ENCODE results near the gene SMAD2.

The SMAD2 gene

DNA sequence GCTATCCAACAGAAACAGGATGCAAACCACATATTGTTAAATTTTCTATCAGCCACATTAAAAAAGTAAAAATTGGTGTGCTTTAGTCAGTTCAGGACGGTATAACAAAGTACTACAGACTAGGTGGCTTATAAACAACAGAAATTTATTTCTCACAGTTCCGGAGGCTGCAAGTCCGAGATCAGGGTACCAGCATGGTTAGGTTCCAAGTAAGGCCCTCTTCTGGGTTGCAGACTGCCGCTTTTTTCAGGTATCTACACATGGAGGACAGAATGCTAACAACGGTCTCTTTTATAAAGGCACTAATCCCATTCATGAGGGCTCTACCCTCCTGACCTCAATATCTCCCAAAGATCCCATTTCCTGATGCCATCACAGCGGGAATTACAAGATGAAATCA lies 10.5 kb downstream of the SMAD2 start:
- TF ChIP-seq ZFX (IDR thresholded peaks at IDR 0.05; ENCODE audit: borderline replicate concordance) (no peak), CTCF (IDR thresholded peaks at IDR 0.05) (no peak)
- no peak overlapping the region for H3K27ac ChIP-seq

DNA sequence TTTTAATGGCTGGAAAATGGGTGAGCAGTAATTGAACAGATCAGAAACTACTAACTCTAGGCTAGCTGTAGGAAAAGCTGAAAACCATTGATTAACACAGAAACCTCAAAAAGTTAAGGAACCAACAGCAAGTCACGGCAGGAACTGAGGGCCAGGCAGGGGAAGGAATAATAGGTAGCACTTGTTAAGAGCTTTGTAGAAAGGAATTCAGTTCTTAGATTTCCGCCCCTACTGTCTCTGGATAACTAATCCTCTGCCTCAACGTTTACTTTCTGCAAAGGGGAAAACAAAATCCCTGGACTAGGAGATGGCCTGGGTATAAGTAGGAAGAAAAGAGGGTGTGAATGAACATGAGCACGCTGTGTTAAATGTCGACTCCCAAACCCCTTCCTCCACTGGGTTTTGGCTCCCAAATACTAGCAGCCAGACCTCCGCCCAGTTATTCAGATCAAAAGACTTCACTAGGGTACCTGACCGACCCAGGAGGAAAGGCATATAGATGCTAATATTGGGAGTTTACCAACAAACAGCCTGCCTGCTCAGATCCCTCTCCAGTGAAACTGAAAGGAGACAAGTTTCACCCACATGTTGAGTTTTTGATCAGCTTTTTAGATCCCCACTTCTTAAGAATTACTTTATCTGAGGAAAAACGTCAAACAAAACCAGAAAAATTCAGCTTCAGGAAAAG lies 12.4 kb downstream of the SMAD2 start:
- TF ChIP-seq ZFX (IDR thresholded peaks at IDR 0.05; ENCODE audit: borderline replicate concordance) (no peak), CTCF (IDR thresholded peaks at IDR 0.05) (no peak)
- H3K27ac ChIP-seq: no peak overlapping the region

DNA sequence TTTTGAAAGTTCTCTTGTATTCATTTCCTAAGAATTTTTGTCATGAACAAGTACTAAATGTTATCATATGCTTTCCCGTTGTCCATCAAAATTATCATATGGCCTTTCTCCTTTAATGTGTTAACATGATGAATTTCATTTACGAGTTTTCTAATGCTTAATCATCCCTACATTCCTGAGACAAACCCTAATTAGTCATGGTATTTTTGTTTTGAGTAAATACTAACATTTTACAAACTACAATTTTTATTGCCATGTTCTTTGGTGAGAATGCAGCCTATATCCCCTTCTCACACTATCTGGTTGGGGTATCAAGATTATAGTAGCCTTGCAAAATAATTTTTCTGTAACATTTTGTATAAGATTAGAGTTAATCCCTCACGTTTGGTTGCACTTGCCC lies 14.5 kb downstream of the SMAD2 start:
- H3K27ac ChIP-seq: no peak overlapping the region
- TF ChIP-seq CTCF (IDR thresholded peaks at IDR 0.05) (no peak), ZFX (IDR thresholded peaks at IDR 0.05; ENCODE audit: borderline replicate concordance) (no peak)

GRCh38 chr18:47915229-47915628 lies 15.2 kb downstream of the SMAD2 start:
- no peak for TF ChIP-seq CTCF (IDR thresholded peaks at IDR 0.05)
- no peak for TF ChIP-seq ZFX (IDR thresholded peaks at IDR 0.05; ENCODE audit: borderline replicate concordance)
- H3K27ac ChIP-seq: no peak overlapping the region

- H3K27ac ChIP-seq: no peak overlapping the region
Measured at GRCh38 chr18:47912794-47913585, 17.5 kb downstream of the SMAD2 start.

GRCh38 chr18:47912343-47912742 lies 18.1 kb downstream of the SMAD2 start:
- no peak overlapping the region for H3K27ac ChIP-seq
- TF ChIP-seq CTCF (IDR thresholded peaks at IDR 0.05): no peak
- no peak for TF ChIP-seq ZFX (IDR thresholded peaks at IDR 0.05; ENCODE audit: borderline replicate concordance)

More at GRCh38 chr18:47912794-47913585, 17.5 kb downstream of the SMAD2 start:
- TF ChIP-seq ZFX (IDR thresholded peaks at IDR 0.05; ENCODE audit: borderline replicate concordance) (no peak), CTCF (IDR thresholded peaks at IDR 0.05) (no peak)

- no peak overlapping the region for H3K27ac ChIP-seq
- no peak for TF ChIP-seq ZFX (IDR thresholded peaks at IDR 0.05; ENCODE audit: borderline replicate concordance)
- no peak for TF ChIP-seq CTCF (IDR thresholded peaks at IDR 0.05)
Measured at GRCh38 chr18:47911877-47912276, 18.6 kb downstream of the SMAD2 start.

Measured in 22Rv1 (cell line).